ENCODE data around the gene NTN1.

- TF ChIP-seq CTCF (IDR thresholded peaks at IDR 0.05) (no peak), POLR2A (IDR thresholded peaks at IDR 0.05) (no peak)
These were observed 7.8 kb downstream of the NTN1 start for GRCh38 chr17:9028988-9029570.
